ENCODE measurements around the gene FCER1G. TPM values are rescaled to one million over a fixed set of nuclear protein-coding genes. Genes with fewer than 3 reads are reported as not detected.

The FCER1G gene
- total and polyA plus RNA-seq, 4 donors = 25.4 to 77.1 (median 39.3) TPM

DNA sequence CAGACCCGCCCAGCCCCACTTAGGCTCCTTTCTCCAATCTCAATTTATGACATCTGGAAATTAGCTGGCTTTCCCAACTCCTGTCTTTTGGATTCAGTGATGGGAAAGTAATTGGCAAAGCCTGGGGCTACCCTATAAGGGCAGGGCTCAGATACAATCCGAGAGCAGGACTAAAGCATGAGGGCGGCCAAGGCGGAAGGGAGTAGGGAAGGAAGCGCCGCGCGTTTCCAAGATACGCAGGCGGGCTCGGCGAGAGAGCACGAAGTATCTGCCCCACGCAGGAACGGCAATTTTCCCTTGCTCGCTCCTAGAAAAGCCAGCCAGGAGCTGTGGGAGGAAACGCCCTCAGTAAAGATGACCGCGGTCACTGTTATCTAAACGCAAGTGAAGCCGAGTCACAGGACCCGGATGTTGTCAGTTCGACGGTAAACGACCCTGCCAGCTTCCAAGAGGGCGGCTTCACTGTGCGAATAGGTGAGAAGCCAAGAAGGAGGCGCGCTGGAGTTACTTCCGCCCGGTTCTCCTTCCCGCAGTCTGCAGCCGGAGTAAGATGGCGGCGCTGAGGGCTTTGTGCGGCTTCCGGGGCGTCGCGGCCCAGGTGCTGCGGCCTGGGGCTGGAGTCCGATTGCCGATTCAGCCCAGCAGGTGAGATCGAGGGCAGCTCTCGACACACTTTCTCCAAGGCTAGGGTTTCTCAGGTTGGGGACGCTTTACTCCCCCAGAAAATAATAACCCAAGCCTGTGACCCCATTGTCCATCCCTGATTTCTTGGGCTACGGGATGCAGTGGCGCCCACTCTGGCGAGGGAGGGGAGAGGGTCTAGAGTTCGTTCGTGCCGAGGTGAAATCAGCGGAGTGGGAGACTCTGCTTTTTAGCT, 13.0 kb upstream of the FCER1G start, which contains the start of gene NDUFS2 (continued):
- TF ChIP-seq JUND (IDR thresholded peaks at IDR 0.05) = peak in 1 of 2 donors; percentile 27
- TF ChIP-seq FOXA1 (IDR thresholded peaks at IDR 0.05) = peak; percentile 6
- TF ChIP-seq, protein P1, sequence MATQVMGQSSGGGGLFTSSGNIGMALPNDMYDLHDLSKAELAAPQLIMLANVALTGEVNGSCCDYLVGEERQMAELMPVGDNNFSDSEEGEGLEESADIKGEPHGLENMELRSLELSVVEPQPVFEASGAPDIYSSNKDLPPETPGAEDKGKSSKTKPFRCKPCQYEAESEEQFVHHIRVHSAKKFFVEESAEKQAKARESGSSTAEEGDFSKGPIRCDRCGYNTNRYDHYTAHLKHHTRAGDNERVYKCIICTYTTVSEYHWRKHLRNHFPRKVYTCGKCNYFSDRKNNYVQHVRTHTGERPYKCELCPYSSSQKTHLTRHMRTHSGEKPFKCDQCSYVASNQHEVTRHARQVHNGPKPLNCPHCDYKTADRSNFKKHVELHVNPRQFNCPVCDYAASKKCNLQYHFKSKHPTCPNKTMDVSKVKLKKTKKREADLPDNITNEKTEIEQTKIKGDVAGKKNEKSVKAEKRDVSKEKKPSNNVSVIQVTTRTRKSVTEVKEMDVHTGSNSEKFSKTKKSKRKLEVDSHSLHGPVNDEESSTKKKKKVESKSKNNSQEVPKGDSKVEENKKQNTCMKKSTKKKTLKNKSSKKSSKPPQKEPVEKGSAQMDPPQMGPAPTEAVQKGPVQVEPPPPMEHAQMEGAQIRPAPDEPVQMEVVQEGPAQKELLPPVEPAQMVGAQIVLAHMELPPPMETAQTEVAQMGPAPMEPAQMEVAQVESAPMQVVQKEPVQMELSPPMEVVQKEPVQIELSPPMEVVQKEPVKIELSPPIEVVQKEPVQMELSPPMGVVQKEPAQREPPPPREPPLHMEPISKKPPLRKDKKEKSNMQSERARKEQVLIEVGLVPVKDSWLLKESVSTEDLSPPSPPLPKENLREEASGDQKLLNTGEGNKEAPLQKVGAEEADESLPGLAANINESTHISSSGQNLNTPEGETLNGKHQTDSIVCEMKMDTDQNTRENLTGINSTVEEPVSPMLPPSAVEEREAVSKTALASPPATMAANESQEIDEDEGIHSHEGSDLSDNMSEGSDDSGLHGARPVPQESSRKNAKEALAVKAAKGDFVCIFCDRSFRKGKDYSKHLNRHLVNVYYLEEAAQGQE (IDR thresholded peaks at IDR 0.05) = peak; percentile 84

DNA sequence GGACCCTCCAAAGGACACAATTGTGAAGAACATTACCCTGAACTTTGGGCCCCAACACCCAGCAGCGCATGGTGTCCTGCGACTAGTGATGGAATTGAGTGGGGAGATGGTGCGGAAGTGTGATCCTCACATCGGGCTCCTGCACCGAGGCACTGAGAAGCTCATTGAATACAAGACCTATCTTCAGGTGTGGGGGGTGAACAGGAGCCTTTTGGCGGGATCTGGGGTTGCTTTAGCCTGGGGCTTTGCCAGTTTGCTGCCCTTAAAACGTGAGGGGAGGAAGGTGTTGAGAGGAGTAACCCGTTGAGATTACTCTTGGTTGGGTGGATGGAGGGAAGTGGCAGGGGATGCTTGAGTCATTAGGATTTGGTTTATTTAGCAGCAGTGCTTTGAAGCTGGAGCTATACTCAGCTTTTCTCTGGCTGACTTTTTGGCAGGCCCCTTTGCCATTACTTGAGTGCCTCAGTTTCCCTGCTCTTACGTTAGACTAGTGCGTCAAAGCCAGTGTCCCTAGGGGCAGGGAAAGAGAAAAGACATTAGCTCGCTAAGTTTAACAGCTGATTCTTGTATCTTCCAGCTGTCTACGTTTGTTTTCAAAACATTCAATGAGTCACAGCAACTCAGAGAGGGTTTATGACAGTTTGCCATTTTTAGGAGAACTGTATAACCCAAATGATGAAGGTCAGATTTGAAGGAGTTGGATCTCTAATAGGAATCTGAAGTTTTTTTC, 8.5 kb upstream of the FCER1G start:
- DNase-seq (ENCODE audit: low spot score) = no peak
- 86% methylated on average over 12 of the region's 12 CpGs for WGBS
- Histone ChIP-seq H3K36me3 (ENCODE audit: control insufficient read depth in 4 of 4, insufficient read depth in 3 of 4, low read depth in 1 of 4, low read length in 3 of 4) (peaks cover 6 to 51% (median 34%) of the 10 kb centered on the region in 4 donors), H3K27ac (ENCODE audit: low read depth in 1 of 2, low read length in 2 of 2) (peak overlapping the region; percentile 63 to 82), H3K9ac (ENCODE audit: low read depth in 1 of 2, low read length in 2 of 2) (no peak overlapping the region), H3K4me1 (ENCODE audit: control insufficient read depth in 4 of 4, insufficient read depth in 4 of 4, low read length in 3 of 4) (peaks cover 8 to 27% (median 20%) of the 10 kb centered on the region in 4 donors), H3K4me3 (ENCODE audit: low read depth in 1 of 3, low read length in 3 of 3) (no peak overlapping the region), H3K9me3 (ENCODE audit: control insufficient read depth in 4 of 4, low read length in 3 of 4) (no peaks in the 10 kb centered on the region), H3K27me3 (ENCODE audit: control insufficient read depth in 4 of 4, insufficient read depth in 4 of 4, low read length in 3 of 4) (no peaks in the 10 kb centered on the region)
- TF ChIP-seq, protein P2, sequence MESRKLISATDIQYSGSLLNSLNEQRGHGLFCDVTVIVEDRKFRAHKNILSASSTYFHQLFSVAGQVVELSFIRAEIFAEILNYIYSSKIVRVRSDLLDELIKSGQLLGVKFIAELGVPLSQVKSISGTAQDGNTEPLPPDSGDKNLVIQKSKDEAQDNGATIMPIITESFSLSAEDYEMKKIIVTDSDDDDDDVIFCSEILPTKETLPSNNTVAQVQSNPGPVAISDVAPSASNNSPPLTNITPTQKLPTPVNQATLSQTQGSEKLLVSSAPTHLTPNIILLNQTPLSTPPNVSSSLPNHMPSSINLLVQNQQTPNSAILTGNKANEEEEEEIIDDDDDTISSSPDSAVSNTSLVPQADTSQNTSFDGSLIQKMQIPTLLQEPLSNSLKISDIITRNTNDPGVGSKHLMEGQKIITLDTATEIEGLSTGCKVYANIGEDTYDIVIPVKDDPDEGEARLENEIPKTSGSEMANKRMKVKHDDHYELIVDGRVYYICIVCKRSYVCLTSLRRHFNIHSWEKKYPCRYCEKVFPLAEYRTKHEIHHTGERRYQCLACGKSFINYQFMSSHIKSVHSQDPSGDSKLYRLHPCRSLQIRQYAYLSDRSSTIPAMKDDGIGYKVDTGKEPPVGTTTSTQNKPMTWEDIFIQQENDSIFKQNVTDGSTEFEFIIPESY (IDR thresholded peaks at IDR 0.05) = no peak
- peak; percentile 10 for TF ChIP-seq YY1 (IDR thresholded peaks at IDR 0.05)

DNA sequence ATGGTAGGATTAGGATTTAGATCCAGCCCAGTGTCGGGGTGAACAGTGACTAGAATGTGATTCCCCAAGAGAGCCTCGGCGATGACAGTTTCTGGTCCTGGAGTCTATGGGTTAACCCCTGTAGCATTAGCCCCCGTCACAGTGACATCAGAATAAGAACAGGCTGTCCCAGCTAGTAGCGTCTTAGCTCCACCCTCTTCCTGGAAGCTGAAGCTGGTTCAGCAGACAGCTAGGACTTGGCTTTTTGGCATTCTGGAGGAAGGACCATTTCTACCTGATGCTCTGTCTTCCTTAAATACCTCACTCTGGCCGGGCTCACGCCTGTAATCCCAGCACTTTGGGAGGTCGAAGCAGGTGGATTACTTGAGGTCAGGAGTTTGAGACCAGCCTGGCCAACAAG, 7.9 kb upstream of the FCER1G start:
- H3K4me1 ChIP-seq (ENCODE audit: control insufficient read depth in 4 of 4, insufficient read depth in 4 of 4, low read length in 3 of 4) = peaks cover 7 to 27% (median 19%) of the 10 kb centered on the region in 4 donors
- TF ChIP-seq, protein P3, sequence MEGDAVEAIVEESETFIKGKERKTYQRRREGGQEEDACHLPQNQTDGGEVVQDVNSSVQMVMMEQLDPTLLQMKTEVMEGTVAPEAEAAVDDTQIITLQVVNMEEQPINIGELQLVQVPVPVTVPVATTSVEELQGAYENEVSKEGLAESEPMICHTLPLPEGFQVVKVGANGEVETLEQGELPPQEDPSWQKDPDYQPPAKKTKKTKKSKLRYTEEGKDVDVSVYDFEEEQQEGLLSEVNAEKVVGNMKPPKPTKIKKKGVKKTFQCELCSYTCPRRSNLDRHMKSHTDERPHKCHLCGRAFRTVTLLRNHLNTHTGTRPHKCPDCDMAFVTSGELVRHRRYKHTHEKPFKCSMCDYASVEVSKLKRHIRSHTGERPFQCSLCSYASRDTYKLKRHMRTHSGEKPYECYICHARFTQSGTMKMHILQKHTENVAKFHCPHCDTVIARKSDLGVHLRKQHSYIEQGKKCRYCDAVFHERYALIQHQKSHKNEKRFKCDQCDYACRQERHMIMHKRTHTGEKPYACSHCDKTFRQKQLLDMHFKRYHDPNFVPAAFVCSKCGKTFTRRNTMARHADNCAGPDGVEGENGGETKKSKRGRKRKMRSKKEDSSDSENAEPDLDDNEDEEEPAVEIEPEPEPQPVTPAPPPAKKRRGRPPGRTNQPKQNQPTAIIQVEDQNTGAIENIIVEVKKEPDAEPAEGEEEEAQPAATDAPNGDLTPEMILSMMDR (IDR thresholded peaks at IDR 0.05; ENCODE audit: low read depth, low read length, missing input control) = no peak
- TF ChIP-seq RAD21 (IDR thresholded peaks at IDR 0.05) (no peak), FOXA2 (IDR thresholded peaks at IDR 0.05) (no peak), EGR1 (IDR thresholded peaks at IDR 0.05; ENCODE audit: low read depth in 2 of 2) (no peak), NR2F2 (IDR thresholded peaks at IDR 0.05) (peak; percentile 82), SP1 (IDR thresholded peaks at IDR 0.05) (peak; percentile 76), HNF4A (conservative IDR thresholded peaks at IDR 0.05) (no peak), HNF4G (IDR thresholded peaks at IDR 0.05) (no peak), JUND (IDR thresholded peaks at IDR 0.05) (no peak), GABPA (IDR thresholded peaks at IDR 0.05 in 1 of 2, conservative IDR thresholded peaks at IDR 0.05 in 1 of 2) (no peak)
- TF ChIP-seq, protein P2 (IDR thresholded peaks at IDR 0.05) = no peak
- TF ChIP-seq, protein P1 (IDR thresholded peaks at IDR 0.05) = no peak

More for the DNA sequence above, 7.9 kb upstream of the FCER1G start:
- DNase-seq (ENCODE audit: low spot score) = no peak
- H3K9me3 ChIP-seq (ENCODE audit: control insufficient read depth in 4 of 4, low read length in 3 of 4) = no peaks in the 10 kb centered on the region
- H3K27me3 ChIP-seq (ENCODE audit: control insufficient read depth in 4 of 4, insufficient read depth in 4 of 4, low read length in 3 of 4) = no peaks in the 10 kb centered on the region
- H3K36me3 ChIP-seq (ENCODE audit: control insufficient read depth in 4 of 4, insufficient read depth in 3 of 4, low read depth in 1 of 4, low read length in 3 of 4) = peaks cover 6 to 55% (median 38%) of the 10 kb centered on the region in 4 donors
- no peak overlapping the region for H3K4me3 ChIP-seq (ENCODE audit: low read depth in 1 of 3, low read length in 3 of 3)
- H3K27ac ChIP-seq (ENCODE audit: low read depth in 1 of 2, low read length in 2 of 2) = peak overlapping the region; percentile 46 to 82
- 77% methylated on average over 8 of the region's 8 CpGs for WGBS
- no peak overlapping the region for H3K9ac ChIP-seq (ENCODE audit: low read depth in 1 of 2, low read length in 2 of 2)
